NCI-H510A (cell line): Measurements from ENCODE around the gene RAB3GAP1.
"Not testable (repeated sequence)": the region's sequence is repeated elsewhere in the genome, so short reads cannot be mapped to it uniquely, and the experiment has no call there.

Experiments used
- DNase-seq: peaks from one replicate; lab custom pipeline; 2025; lab: John Stamatoyannopoulos, UW

The RAB3GAP1 gene

GRCh38 chr2:135055182-135055786 is 3.2 kb downstream of the RAB3GAP1 start:
- no peak for DNase-seq

GRCh38 chr2:135056790-135057189 is 4.7 kb downstream of the RAB3GAP1 start:
- no peak for DNase-seq

- no peak for DNase-seq
Measured at GRCh38 chr2:135059577-135059976, 7.5 kb downstream of the RAB3GAP1 start.

- no peak for DNase-seq
Measured at GRCh38 chr2:135063210-135063609, 11.1 kb downstream of the RAB3GAP1 start.

- DNase-seq, result no peak
Measured at GRCh38 chr2:135064149-135064548, 12.1 kb downstream of the RAB3GAP1 start.

- no peak for DNase-seq
Measured at GRCh38 chr2:135066710-135067109, 14.6 kb downstream of the RAB3GAP1 start.

- DNase-seq, result no peak
Measured at GRCh38 chr2:135072125-135072997, 20.3 kb downstream of the RAB3GAP1 start.

- DNase-seq, result no peak
Measured at GRCh38 chr2:135074216-135074615, 22.1 kb downstream of the RAB3GAP1 start.

- DNase-seq, result no peak
Measured at GRCh38 chr2:135076556-135076955, 24.5 kb downstream of the RAB3GAP1 start.

- no peak for DNase-seq
Measured at GRCh38 chr2:135078417-135078816, 26.3 kb downstream of the RAB3GAP1 start.

- no peak for DNase-seq
Measured at GRCh38 chr2:135086222-135086621, 34.1 kb downstream of the RAB3GAP1 start.

- DNase-seq, result not testable (repeated sequence)
Measured at GRCh38 chr2:135089597-135089996, 37.5 kb downstream of the RAB3GAP1 start.

GRCh38 chr2:135091681-135092080 is 39.6 kb downstream of the RAB3GAP1 start:
- DNase-seq, result no peak

- no peak for DNase-seq
Measured at GRCh38 chr2:135093193-135093592, 41.1 kb downstream of the RAB3GAP1 start.

GRCh38 chr2:135093670-135094330 is 41.7 kb downstream of the RAB3GAP1 start:
- DNase-seq, result no peak

- DNase-seq, result no peak
Measured at GRCh38 chr2:135094508-135094907, 42.4 kb downstream of the RAB3GAP1 start.

GRCh38 chr2:135095591-135095990 is 43.5 kb downstream of the RAB3GAP1 start:
- no peak for DNase-seq

GRCh38 chr2:135096665-135097446 is 44.8 kb downstream of the RAB3GAP1 start:
- DNase-seq, result no peak

- no peak for DNase-seq
Measured at GRCh38 chr2:135097532-135098231, 45.6 kb downstream of the RAB3GAP1 start.

GRCh38 chr2:135099802-135100483 is 47.9 kb downstream of the RAB3GAP1 start:
- DNase-seq, result no peak

- no peak for DNase-seq
Measured at GRCh38 chr2:135103843-135104242, 51.8 kb downstream of the RAB3GAP1 start.
